Mucosa of descending colon (tissue), 3 donors: Measurements from ENCODE around the gene CLCA2. TPM values are rescaled to one million over a fixed set of nuclear protein-coding genes. Genes with fewer than 3 reads are reported as not detected.
A peak's percentile ranks its signal among the peaks of the same experiment; 100 is the strongest.

Source experiments
- ATAC-seq: fragments of 200-7000 bp; cut with Tn5 transposase; one replicate; pipeline ENCODE4 v1.9.1; 2020; ENCODE audit warnings: mild to moderate bottlenecking, moderate library complexity
- DNase-seq, 3 donors: peaks; one replicate each; pipeline ENCODE4 v3.0.0-alpha.2; 2020
- H3K36me3 ChIP-seq: fragments of 200-600 bp; one replicate; pipeline ENCODE4 v1.8.0; 2021; ENCODE audit warnings: low read depth, mild to moderate bottlenecking
- H3K4me1 ChIP-seq: fragments of 200-600 bp; one replicate; pipeline ENCODE4 v1.8.0; 2021; ENCODE audit warnings: low read depth, mild to moderate bottlenecking
- H3K4me3 ChIP-seq: fragments of 200-600 bp; one replicate; pipeline ENCODE4 v1.8.0; 2021; ENCODE audit warnings: mild to moderate bottlenecking
- H3K9me3 ChIP-seq: fragments of 200-600 bp; one replicate; pipeline ENCODE4 v1.8.0; 2021; ENCODE audit warnings: mild to moderate bottlenecking
- intact Hi-C, 2 donors: fragments of 100-400 bp; cut with DNase I in 1 of 2; cut with micrococcal nuclease in 1 of 2; formaldehyde crosslinking; loops; one replicate each; pipeline versions ENCODE4 v1.11.0 to v1.11.1; 2022; cut with DNase I, micrococcal nuclease
- total RNA-seq, 3 donors: library from RNA; stranded (reverse); fragmentation: NEBNext Ultra II Directional in 2 of 3; extraction: Animal tissue kit (Norgen Biotek cat#: 25700) in 2 of 3; gene quantifications; one replicate each; pipeline versions ENCODE4 v1.2.1 to v1.2.4, GENCODE V29; 2021 to 2023
- TF ChIP-seq, protein P1 (sequence below): fragments of 200-600 bp; IDR thresholded peaks from one replicate; pipeline ENCODE4 v1.8.0; 2022; ENCODE audit warnings: antibody characterized with exemption, mild to moderate bottlenecking
- donor health status: DM: no; HTN: no; CAD: no; lungs with moderate emphysema.
- donor health status: DM: no; HTN: no; CAD: no.
- donor health status: DM: no; HTN: yes; CAD: no.

The CLCA2 gene
- total RNA-seq, 3 donors from 2014 or later, result 0.51 to 1.7 (median 1.0) TPM

DNA sequence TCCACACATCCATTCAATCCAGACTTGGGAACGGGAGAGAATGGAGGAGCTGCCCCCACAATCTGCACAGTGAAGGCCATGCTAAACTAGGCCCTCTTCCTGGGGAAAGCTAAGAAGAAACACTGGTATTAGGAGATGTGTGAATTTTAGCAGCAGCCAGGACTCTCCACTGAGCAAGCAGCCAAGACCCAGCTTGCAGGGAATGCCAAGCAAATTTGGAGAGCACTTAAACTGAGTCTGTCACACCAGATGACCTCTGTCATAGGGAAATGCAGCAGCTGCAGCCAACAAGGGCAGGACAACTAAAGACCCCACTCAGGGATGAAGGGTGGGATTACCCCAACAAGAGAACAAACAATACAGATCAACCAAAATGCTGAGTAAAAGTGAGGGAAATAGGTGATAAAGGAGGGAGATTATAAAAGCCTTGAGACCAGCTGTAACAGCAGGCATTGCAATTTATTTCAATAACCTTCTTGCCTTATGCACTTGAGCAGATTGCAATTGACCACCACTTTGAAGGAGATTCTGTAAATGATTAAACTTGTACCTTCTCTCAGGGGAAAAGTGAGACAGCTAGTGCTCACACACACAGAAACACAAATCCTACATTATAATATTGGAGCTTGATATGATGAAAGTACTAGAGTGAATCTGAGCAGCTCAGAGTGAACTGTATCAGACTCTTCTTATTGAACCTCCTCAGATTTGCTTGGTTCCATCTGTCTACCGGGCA, 42.3 kb downstream of the CLCA2 start:
- Histone ChIP-seq H3K4me3 (no peak overlapping the region), H3K36me3 (no peaks in the 10 kb centered on the region), H3K9me3 (no peaks in the 10 kb centered on the region), H3K4me1 (peaks cover 7% of the 10 kb centered on the region)
- TF ChIP-seq, protein P1, sequence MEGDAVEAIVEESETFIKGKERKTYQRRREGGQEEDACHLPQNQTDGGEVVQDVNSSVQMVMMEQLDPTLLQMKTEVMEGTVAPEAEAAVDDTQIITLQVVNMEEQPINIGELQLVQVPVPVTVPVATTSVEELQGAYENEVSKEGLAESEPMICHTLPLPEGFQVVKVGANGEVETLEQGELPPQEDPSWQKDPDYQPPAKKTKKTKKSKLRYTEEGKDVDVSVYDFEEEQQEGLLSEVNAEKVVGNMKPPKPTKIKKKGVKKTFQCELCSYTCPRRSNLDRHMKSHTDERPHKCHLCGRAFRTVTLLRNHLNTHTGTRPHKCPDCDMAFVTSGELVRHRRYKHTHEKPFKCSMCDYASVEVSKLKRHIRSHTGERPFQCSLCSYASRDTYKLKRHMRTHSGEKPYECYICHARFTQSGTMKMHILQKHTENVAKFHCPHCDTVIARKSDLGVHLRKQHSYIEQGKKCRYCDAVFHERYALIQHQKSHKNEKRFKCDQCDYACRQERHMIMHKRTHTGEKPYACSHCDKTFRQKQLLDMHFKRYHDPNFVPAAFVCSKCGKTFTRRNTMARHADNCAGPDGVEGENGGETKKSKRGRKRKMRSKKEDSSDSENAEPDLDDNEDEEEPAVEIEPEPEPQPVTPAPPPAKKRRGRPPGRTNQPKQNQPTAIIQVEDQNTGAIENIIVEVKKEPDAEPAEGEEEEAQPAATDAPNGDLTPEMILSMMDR, result no peak
- DNase-seq, result no peak
- intact Hi-C loops, result no loop called here
- ATAC-seq, result peak; percentile 25

DNA sequence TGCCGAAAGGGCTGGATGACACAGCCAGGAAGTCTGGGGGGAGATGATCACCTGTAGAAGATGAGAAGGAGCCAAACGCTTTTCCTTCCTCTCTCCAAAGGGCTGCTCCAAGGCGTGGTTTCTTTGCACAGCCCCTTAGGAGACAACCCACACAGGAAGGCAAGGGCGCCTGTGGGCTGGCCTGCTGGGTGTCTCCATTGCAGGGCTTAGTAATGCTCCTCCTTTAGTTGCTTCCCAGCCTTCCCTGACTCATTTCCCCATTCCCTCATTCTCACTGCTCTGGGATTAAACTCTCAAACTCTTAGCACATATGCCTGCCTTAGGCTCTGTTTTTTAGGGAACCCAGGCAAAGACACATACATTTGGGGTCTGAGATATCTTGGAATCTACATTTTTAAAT, 43.0 kb downstream of the CLCA2 start:
- Histone ChIP-seq H3K36me3 (no peaks in the 10 kb centered on the region), H3K9me3 (no peaks in the 10 kb centered on the region), H3K4me1 (peaks cover 7% of the 10 kb centered on the region), H3K4me3 (no peak overlapping the region)
- intact Hi-C loops, result no loop called here
- DNase-seq (no peak), ATAC-seq (peak; percentile 32)
- TF ChIP-seq, protein P1, result no peak

DNA sequence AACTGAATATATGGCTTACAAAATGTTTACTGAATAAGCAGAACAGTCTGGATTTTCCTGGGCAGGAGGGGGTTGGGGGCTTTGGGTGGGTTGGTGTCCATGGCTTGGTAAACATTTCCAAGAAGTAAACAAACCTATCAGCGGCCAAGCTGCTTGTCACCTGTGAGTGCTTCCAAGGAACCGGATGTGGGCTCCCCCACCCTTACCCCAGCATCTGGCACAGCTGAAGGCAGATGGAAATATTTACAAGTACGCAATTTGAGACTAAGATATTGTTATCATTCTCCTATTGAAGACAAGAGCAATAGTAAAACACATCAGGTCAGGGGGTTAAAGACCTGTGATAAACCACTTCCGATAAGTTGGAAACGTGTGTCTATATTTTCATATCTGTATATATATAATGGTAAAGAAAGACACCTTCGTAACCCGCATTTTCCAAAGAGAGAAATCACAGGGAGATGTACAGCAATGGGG, 44.6 kb downstream of the CLCA2 start, which contains the start of gene CLCA1:
CLCA1 (plus strand) TSS at position 427 of the 477 bp plus-strand sequence; CDS start at position 472, 45 bp downstream.
- Histone ChIP-seq H3K4me1 (peaks cover 7% of the 10 kb centered on the region), H3K36me3 (no peaks in the 10 kb centered on the region), H3K9me3 (no peaks in the 10 kb centered on the region), H3K4me3 (no peak within 1 kb of the TSS)
- TF ChIP-seq, protein P1, result no peak
- intact Hi-C loops, result no loop called here
- ATAC-seq (no peak), DNase-seq (peak in 1 of 3 donors; percentile 44)

DNA sequence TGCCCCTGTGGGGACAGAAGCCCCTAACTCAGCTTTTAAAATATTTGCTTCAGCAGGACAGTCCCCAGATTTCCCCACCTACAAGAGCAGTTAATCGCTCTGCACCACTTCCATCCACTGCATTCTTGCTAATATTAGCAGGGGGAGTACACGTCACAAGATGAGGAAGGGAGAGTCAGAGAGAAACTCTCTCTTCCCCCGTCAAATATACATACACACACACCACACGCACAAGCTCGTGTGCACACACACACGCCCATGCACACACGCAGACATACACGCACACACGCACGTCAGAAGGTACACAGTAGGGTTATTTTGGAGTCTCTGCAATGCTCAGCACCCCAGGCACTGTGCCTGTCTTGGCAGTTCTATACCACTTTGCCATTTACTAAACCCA, 46.9 kb downstream of the CLCA2 start:
- Histone ChIP-seq H3K4me3 (no peak overlapping the region), H3K9me3 (no peaks in the 10 kb centered on the region), H3K36me3 (no peaks in the 10 kb centered on the region), H3K4me1 (peaks cover 7% of the 10 kb centered on the region)
- TF ChIP-seq, protein P1, result no peak
- DNase-seq, result no peak
- ATAC-seq, result no peak
- intact Hi-C loops, result loop anchor here in 1 of 2 donors (5.0 kb wide), 1 partner anchor 36 kb away; no protein-coding TSS in a partner anchor

DNA sequence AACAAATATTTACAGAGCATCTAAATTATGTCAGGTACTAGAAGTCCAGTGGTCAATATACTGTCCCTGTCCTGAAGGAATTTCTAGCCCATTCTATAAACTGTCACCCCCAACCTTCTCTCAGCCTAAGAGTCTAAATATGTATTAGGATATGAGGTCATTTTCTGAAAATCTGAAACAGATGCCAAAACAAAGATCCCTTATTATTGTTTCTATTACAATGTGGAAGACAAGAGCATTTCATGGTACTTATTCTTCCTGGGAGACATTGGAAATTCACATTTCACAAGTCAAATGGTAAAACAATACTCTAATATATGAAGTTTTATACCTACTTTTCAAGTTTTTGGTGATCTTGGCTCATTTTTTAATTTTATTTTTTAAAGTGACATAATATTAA, 47.3 kb downstream of the CLCA2 start:
- no peak for ATAC-seq
- intact Hi-C loops, result loop anchor here in 1 of 2 donors (5.0 kb wide), 1 partner anchor 36 kb away; no protein-coding TSS in a partner anchor
- no peak for DNase-seq
- H3K4me3 ChIP-seq, result no peak overlapping the region
- no peaks in the 10 kb centered on the region for H3K36me3 ChIP-seq
- no peaks in the 10 kb centered on the region for H3K9me3 ChIP-seq
- TF ChIP-seq, protein P1, result no peak
- peaks cover 3% of the 10 kb centered on the region for H3K4me1 ChIP-seq
